ENCODE data around the gene TRIM22.

- TF ChIP-seq FOXM1 (IDR thresholded peaks at IDR 0.05; ENCODE audit: borderline replicate concordance): no peak
- TF ChIP-seq ZNF384 (IDR thresholded peaks at IDR 0.05): no peak
- no peak for TF ChIP-seq SUZ12 (IDR thresholded peaks at IDR 0.05)
- no peak for TF ChIP-seq SP1 (IDR thresholded peaks at IDR 0.05)
- no peak for TF ChIP-seq NFRKB (IDR thresholded peaks at IDR 0.05)
- no peak for TF ChIP-seq HDGF (IDR thresholded peaks at IDR 0.05; ENCODE audit: borderline replicate concordance)
Observed at GRCh38 chr11:5722622-5723021, 33.0 kb downstream of the TRIM22 start.

Measured in HEK293T (cell line).